CD14-positive monocyte (primary cell): ENCODE measurements around the gene RETSAT. TPM values are rescaled to one million over a fixed set of nuclear protein-coding genes. Genes with fewer than 3 reads are reported as not detected.
"Not testable (repeated sequence)": the region's sequence is repeated elsewhere in the genome, so short reads cannot be mapped to it uniquely, and the experiment has no call there.

Source experiments
- DNase-seq, 3 donors: peaks; one replicate each; pipeline ENCODE4 v3.0.0-alpha.2; 2011 to 2022
- H2AFZ ChIP-seq: 2 replicates; pipeline ENCODE4 v1.6.0; 2012; ENCODE audit warnings: mild to moderate bottlenecking, low read depth, low read length, inconsistent platforms; ENCODE audit not compliant: insufficient read depth, poor library complexity, severe bottlenecking
- H3K27ac ChIP-seq, 2 donors: 1 replicate in 1 of 2; 2 replicates in 1 of 2; pipeline ENCODE4 v1.5.1; 2012 to 2013; ENCODE audit warnings: low read length in 2 of 2, control low read depth in 1 of 2, inconsistent platforms in 1 of 2, low read depth in 1 of 2, mild to moderate bottlenecking in 1 of 2
- H3K27me3 ChIP-seq, 2 donors: one replicate each; pipeline versions ENCODE4 v1.6.0 to v1.6.1; 2011 to 2013; ENCODE audit warnings: low read length in 2 of 2; ENCODE audit not compliant: control insufficient read depth in 2 of 2, insufficient read depth in 2 of 2
- H3K36me3 ChIP-seq, 2 donors: replicated peaks in 1 of 2; 1 replicate in 1 of 2; 2 replicates in 1 of 2; pipeline versions ENCODE4 v1.5.1 to v1.6.1; 2012 to 2013; ENCODE audit warnings: low read length in 2 of 2, control low read depth in 1 of 2, inconsistent platforms in 1 of 2, mild to moderate bottlenecking in 1 of 2; ENCODE audit not compliant: insufficient read depth in 2 of 2, control insufficient read depth in 1 of 2
- H3K4me1 ChIP-seq, 2 donors: 1 replicate in 1 of 2; 2 replicates in 1 of 2; pipeline versions ENCODE4 v1.5.1 to v1.6.1; 2012 to 2013; ENCODE audit warnings: low read length in 2 of 2, control low read depth in 1 of 2, inconsistent platforms in 1 of 2, mild to moderate bottlenecking in 1 of 2, moderate library complexity in 1 of 2; ENCODE audit not compliant: insufficient read depth in 2 of 2, control insufficient read depth in 1 of 2
- H3K4me2 ChIP-seq: replicated peaks from 2 replicates; pipeline ENCODE3; 2012; ENCODE audit warnings: low read length, moderate library complexity, mild to moderate bottlenecking; ENCODE audit not compliant: poor library complexity, severe bottlenecking; ENCODE audit errors: extremely low read depth
- H3K4me3 ChIP-seq, 3 experiments: fragments of 200-600 bp in 1 of 3; sonication (generic) in 1 of 3; replicated peaks in 1 of 3; 1 replicate in 2 of 3; 2 replicates in 1 of 3; pipeline ENCODE4 v1.5.1; 2011 to 2013; ENCODE audit warnings: low read length in 3 of 3, mild to moderate bottlenecking in 3 of 3, control low read depth in 2 of 3, low read depth in 2 of 3, inconsistent platforms in 1 of 3, moderate library complexity in 1 of 3
- H3K79me2 ChIP-seq: 2 replicates; pipeline ENCODE4 v1.6.0; 2012; ENCODE audit warnings: mild to moderate bottlenecking, control low read depth, inconsistent platforms, low read length, moderate library complexity; ENCODE audit not compliant: insufficient read depth
- H3K9ac ChIP-seq: 2 replicates; pipeline ENCODE4 v1.6.0; 2017; ENCODE audit warnings: low read length, mild to moderate bottlenecking; ENCODE audit not compliant: insufficient read depth, poor library complexity, severe bottlenecking
- H3K9me3 ChIP-seq, 2 donors: replicated peaks in 1 of 2; 1 replicate in 1 of 2; 2 replicates in 1 of 2; pipeline versions ENCODE4 v1.5.1 to v1.6.1; 2012 to 2013; ENCODE audit warnings: low read length in 2 of 2, control low read depth in 1 of 2; ENCODE audit not compliant: control insufficient read depth in 1 of 2, insufficient read depth in 1 of 2
- H4K20me1 ChIP-seq: 2 replicates; pipeline ENCODE4 v1.6.0; 2012; ENCODE audit warnings: mild to moderate bottlenecking, low read length, control low read depth, moderate library complexity; ENCODE audit not compliant: insufficient read depth
- H3K27ac Mint-ChIP-seq, 7 donors: one replicate each; pipeline ENCODE4 v1.8.0; 2020; ENCODE audit warnings: mild to moderate bottlenecking in 7 of 7, mixed read lengths in 7 of 7, moderate library complexity in 6 of 7, inconsistent platforms in 2 of 7
- H3K27me3 Mint-ChIP-seq, 3 donors: one replicate each; pipeline ENCODE4 v1.8.0; 2021 to 2022; ENCODE audit warnings: low read depth in 3 of 3, mild to moderate bottlenecking in 3 of 3, mixed read lengths in 3 of 3, moderate library complexity in 3 of 3, inconsistent platforms in 1 of 3
- H3K36me3 Mint-ChIP-seq, 2 donors: one replicate each; pipeline ENCODE4 v1.8.0; 2020; ENCODE audit warnings: mixed read lengths in 2 of 2, inconsistent platforms in 1 of 2, mild to moderate bottlenecking in 1 of 2
- H3K4me1 Mint-ChIP-seq: one replicate; pipeline ENCODE4 v1.8.0; 2020; ENCODE audit warnings: mild to moderate bottlenecking, mixed read lengths
- H3K4me3 Mint-ChIP-seq, 2 donors: one replicate each; pipeline ENCODE4 v1.8.0; 2020; ENCODE audit warnings: mild to moderate bottlenecking in 2 of 2, mixed read lengths in 2 of 2, moderate library complexity in 1 of 2
- H3K9me3 Mint-ChIP-seq, 7 donors: one replicate each; pipeline ENCODE4 v1.8.0; 2020 to 2022; ENCODE audit warnings: mixed read lengths in 7 of 7, mild to moderate bottlenecking in 6 of 7, moderate library complexity in 6 of 7, inconsistent platforms in 2 of 7
- WGBS: methylation state at CpG from one replicate; pipeline ENCODE4 v1.1.5; 2013; ENCODE audit warnings: missing lambda C conversion rate; ENCODE audit not compliant: insufficient coverage; 5-methylcytosine and 5-hydroxymethylcytosine counted together
- intact Hi-C, 2 donors: fragments of 100-400 bp; cut with micrococcal nuclease; formaldehyde crosslinking; loops; one replicate each; pipeline versions ENCODE4 v1.15.0 to v1.15.1; 2023
- polyA plus RNA-seq, 3 donors: library from polyadenylated mRNA; depleted of rRNA in 1 of 3; unstranded in 2 of 3; stranded (reverse) in 1 of 3; fragments of 300-500 nt in 2 of 3; fragments of >200 nt in 1 of 3; fragmentation: Illumina TruSeq in 2 of 3; gene quantifications; 1 replicate in 2 of 3; 2 replicates in 1 of 3; pipeline ENCODE4 v1.2.3, GENCODE V29; 2012 to 2021
- TF ChIP-seq, protein P1 (sequence below): fragments of 200-600 bp; IDR thresholded peaks from one replicate; pipeline ENCODE4 v1.8.0; 2022; ENCODE audit warnings: antibody characterized with exemption, mild to moderate bottlenecking

The RETSAT gene
- polyA plus RNA-seq, 3 donors = 12.4 to 15.8 (median 15.0) TPM

DNA sequence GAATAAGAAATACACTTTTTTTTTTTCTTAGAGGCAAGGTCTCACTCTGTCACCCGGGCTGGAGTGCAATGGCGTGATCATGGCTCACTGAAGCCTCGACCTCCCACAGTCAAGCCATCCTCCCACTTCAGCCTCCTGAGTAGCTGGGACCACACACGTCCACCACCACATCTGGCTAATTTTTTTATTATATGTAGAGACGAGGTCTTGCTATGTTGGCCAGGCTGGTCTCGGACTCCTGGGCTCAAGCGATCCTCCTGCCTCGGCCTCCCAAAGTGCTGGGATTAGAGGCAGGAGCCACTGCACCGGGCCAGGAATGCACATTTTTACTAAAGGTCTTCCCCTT lies 28.9 kb downstream of the RETSAT start:
- no peaks in the 10 kb centered on the region for H3K9me3 Mint-ChIP-seq
- peak overlapping the region; percentile 52 to 97 (median 72) for H3K4me3 ChIP-seq
- no peaks in the 10 kb centered on the region for H3K27me3 Mint-ChIP-seq
- peak overlapping the region; percentile 98 to 100 for H3K4me3 Mint-ChIP-seq
- no peaks in the 10 kb centered on the region for H3K9me3 ChIP-seq
- intact Hi-C loops = loop anchor here in 1 of 2 donors (10.0 kb wide), 1 partner anchor 79 kb away; no protein-coding TSS in a partner anchor
- H3K27ac Mint-ChIP-seq = peak overlapping the region; percentile 87 to 100 (median 100)
- 61% methylated on average over 4 of the region's 9 CpGs for WGBS
- peaks cover 42 to 45% of the 10 kb centered on the region in 2 donors for H3K36me3 ChIP-seq
- H3K4me1 ChIP-seq = peaks cover 67 to 78% of the 10 kb centered on the region in 2 donors
- H3K4me1 Mint-ChIP-seq = peaks cover 71% of the 10 kb centered on the region
- DNase-seq = no peak
- H4K20me1 ChIP-seq = peaks cover 60% of the 10 kb centered on the region
- H3K9ac ChIP-seq = peak overlapping the region; percentile 91
- H3K4me2 ChIP-seq = peak overlapping the region; percentile 94
- TF ChIP-seq, protein P1, sequence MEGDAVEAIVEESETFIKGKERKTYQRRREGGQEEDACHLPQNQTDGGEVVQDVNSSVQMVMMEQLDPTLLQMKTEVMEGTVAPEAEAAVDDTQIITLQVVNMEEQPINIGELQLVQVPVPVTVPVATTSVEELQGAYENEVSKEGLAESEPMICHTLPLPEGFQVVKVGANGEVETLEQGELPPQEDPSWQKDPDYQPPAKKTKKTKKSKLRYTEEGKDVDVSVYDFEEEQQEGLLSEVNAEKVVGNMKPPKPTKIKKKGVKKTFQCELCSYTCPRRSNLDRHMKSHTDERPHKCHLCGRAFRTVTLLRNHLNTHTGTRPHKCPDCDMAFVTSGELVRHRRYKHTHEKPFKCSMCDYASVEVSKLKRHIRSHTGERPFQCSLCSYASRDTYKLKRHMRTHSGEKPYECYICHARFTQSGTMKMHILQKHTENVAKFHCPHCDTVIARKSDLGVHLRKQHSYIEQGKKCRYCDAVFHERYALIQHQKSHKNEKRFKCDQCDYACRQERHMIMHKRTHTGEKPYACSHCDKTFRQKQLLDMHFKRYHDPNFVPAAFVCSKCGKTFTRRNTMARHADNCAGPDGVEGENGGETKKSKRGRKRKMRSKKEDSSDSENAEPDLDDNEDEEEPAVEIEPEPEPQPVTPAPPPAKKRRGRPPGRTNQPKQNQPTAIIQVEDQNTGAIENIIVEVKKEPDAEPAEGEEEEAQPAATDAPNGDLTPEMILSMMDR = no peak
- no peaks in the 10 kb centered on the region for H3K27me3 ChIP-seq
- peaks cover 46 to 52% of the 10 kb centered on the region in 2 donors for H3K36me3 Mint-ChIP-seq
- H3K79me2 ChIP-seq = peaks cover 84% of the 10 kb centered on the region
- H3K27ac ChIP-seq = peak overlapping the region; percentile 55 to 98
- H2AFZ ChIP-seq = no peak overlapping the region

DNA sequence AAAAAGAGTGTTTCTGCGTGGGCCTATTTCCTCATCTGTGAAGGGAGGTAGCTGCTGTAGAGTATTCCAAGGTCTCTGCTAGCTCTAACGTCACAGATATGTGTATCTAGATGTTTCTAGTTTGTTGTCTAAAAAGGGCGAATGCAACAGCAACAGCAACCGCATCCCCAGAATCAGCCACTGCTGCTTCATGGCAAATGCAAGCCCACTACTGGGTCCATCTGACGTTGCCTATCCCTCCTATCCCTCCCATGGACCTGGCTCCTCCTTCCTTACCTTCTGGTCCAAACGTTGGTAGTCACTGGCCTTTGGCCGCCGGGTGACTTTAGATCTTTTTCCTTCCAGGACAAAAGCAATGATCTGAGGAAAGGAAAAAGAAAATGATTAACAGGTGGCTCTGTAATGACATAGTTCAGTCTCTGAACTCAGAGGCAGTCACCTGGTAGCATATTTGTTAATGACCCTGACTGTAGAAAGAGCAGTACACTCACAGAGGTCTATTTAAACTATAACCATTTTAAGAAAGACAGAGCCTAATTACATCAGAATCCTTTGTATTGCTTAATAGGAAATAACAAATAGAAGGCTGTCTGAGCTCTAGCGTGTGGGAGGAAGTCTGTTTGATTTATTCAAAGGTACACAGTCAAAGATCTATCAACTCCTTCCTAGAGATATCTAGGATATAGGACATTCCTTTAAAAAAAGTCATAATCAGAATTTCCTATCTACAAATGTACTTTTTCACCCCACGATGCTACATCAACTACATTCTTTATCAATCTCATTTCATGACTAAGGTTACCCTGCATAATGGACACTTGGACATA lies 29.5 kb downstream of the RETSAT start:
- Mint-ChIP-seq H3K27ac (peak overlapping the region; percentile 87 to 100 (median 100)), H3K27me3 (peaks cover 0 to under 1% (median 0%) of the 10 kb centered on the region in 3 donors), H3K36me3 (peaks cover 52 to 58% of the 10 kb centered on the region in 2 donors), H3K9me3 (no peaks in the 10 kb centered on the region), H3K4me1 (peaks cover 77% of the 10 kb centered on the region), H3K4me3 (peak overlapping the region; percentile 98 to 100)
- H3K27me3 ChIP-seq = no peaks in the 10 kb centered on the region
- intact Hi-C loops = loop anchor here in 1 of 2 donors (10.0 kb wide), 1 partner anchor 80 kb away; no protein-coding TSS in a partner anchor
- H3K4me1 ChIP-seq = peaks cover 73 to 84% of the 10 kb centered on the region in 2 donors
- DNase-seq = peak; percentile 26 to 72 (median 55)
- H3K4me3 ChIP-seq = peak overlapping the region; percentile 52 to 97 (median 72)
- H3K9me3 ChIP-seq = no peaks in the 10 kb centered on the region
- H3K79me2 ChIP-seq = peaks cover 90% of the 10 kb centered on the region
- TF ChIP-seq, protein P1 = no peak
- no peak overlapping the region for H2AFZ ChIP-seq
- 59% methylated on average over 3 of the region's 10 CpGs for WGBS
- H3K27ac ChIP-seq = peak overlapping the region; percentile 55 to 98
- H3K9ac ChIP-seq = peak overlapping the region; percentile 91
- peak overlapping the region; percentile 94 for H3K4me2 ChIP-seq
- peaks cover 47 to 50% of the 10 kb centered on the region in 2 donors for H3K36me3 ChIP-seq
- peaks cover 66% of the 10 kb centered on the region for H4K20me1 ChIP-seq

DNA sequence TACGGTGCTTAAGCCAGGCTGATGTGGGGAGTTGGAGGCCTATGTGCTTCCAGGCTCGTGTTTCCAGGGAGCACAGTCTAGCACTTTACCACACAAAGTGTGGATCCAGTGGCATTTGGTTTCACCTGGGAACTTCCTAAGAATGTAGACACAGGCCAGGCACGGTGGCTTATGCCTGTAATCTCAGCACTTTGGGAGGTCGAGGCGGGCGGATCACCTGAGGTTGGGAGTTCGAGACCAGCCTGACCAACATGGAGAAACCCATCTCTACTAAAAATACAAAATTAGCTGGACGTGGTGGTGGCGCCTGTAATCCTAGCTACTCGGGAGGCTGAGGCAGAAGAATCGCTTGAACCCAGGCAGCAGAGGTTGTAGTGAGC lies 30.4 kb downstream of the RETSAT start:
- H3K9me3 Mint-ChIP-seq = not testable (repeated sequence)

More for the DNA sequence above, 30.4 kb downstream of the RETSAT start:
- H3K4me1 ChIP-seq = peaks cover 80 to 93% of the 10 kb centered on the region in 2 donors
- H3K27me3 ChIP-seq, H3K9ac ChIP-seq, H2AFZ ChIP-seq, H3K27me3 Mint-ChIP-seq, H3K9me3 ChIP-seq, DNase-seq: not testable (repeated sequence)
- peak overlapping the region in 1 of 2 donors; percentile 98 for H3K27ac ChIP-seq
- Mint-ChIP-seq H3K27ac (peak overlapping the region; percentile 84 to 100 (median 97)), H3K4me3 (peak overlapping the region; percentile 11 to 26), H3K36me3 (peaks cover 57 to 67% of the 10 kb centered on the region in 2 donors), H3K4me1 (peaks cover 84% of the 10 kb centered on the region)
- intact Hi-C loops = loop anchor here in 1 of 2 donors (10.0 kb wide), 1 partner anchor 81 kb away; no protein-coding TSS in a partner anchor
- peaks cover 75% of the 10 kb centered on the region for H4K20me1 ChIP-seq
- 92% methylated on average over 5 of the region's 11 CpGs for WGBS
- peaks cover 99% of the 10 kb centered on the region for H3K79me2 ChIP-seq
- peaks cover 51 to 58% of the 10 kb centered on the region in 2 donors for H3K36me3 ChIP-seq
- H3K4me2 ChIP-seq = peak overlapping the region; percentile 6
- peak overlapping the region in 1 of 3 experiments; percentile 97 for H3K4me3 ChIP-seq
